HL-60 (cell line): ENCODE data around the gene MORN5.

Experiments
- DNase-seq, 2 experiments: peaks; one replicate each; pipeline ENCODE4 v3.0.0-alpha.2; 2010 to 2020; ENCODE audit warnings: low read depth in 1 of 2, low spot score in 1 of 2
- H3K27ac ChIP-seq: fragments of 250-450 bp; sonication (Bioruptor Pico); replicated peaks from 2 replicates; pipeline ENCODE4 v1.5.1; 2020; ENCODE audit warnings: mild to moderate bottlenecking, moderate library complexity
- H3K27me3 ChIP-seq: fragments of 250-450 bp; sonication (Bioruptor Pico); 2 replicates; pipeline ENCODE4 v1.5.1; 2021; ENCODE audit warnings: mild to moderate bottlenecking, moderate library complexity; ENCODE audit not compliant: insufficient read depth, poor library complexity, severe bottlenecking
- H3K4me3 ChIP-seq: replicated peaks from 2 replicates; pipeline ENCODE4 v1.5.1; 2011; ENCODE audit warnings: mild to moderate bottlenecking, control low read depth, low read length; ENCODE audit not compliant: insufficient read depth
- GABPA ChIP-seq: IDR thresholded peaks from 2 replicates; pipeline ENCODE4 v1.6.1; 2012; ENCODE audit warnings: low read depth
- POLR2AphosphoS5 ChIP-seq: IDR thresholded peaks from 2 replicates; pipeline ENCODE4 v1.6.1; 2012; ENCODE audit warnings: low read depth
- SPI1 ChIP-seq: IDR thresholded peaks from 2 replicates; pipeline ENCODE4 v1.6.1; 2012; ENCODE audit warnings: low read depth, mild to moderate bottlenecking, borderline replicate concordance
- TF ChIP-seq, protein P1 (sequence below): IDR thresholded peaks from one replicate; pipeline ENCODE4 v1.5.1; 2011; ENCODE audit warnings: low read length, control low read depth, inconsistent platforms; ENCODE audit not compliant: insufficient read depth
- TF ChIP-seq, protein P2 (sequence below): IDR thresholded peaks from 2 replicates; pipeline ENCODE4 v1.6.1; 2012; ENCODE audit warnings: low read depth; ENCODE audit not compliant: insufficient replicate concordance

The MORN5 gene

DNA sequence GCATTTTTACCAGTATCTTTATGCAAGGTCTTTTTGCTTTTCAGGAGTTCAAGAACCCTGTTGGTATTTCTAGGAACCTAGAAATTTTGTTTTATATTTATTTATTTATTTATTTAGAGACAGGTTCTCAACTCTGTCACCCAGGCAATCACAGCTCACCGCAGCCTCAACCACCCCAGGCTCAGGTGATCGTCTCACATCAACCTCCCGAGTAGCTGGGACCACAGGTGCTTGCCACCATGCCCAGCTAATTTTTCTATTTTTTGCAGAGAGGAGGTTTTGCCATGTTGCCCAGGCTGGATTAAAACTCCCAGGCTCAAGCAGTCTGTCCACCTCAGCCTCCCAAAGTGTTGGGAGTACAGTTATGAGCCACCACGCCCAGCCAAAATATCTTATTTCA lies 36.2 kb downstream of the MORN5 start:
- TF ChIP-seq, protein P1, sequence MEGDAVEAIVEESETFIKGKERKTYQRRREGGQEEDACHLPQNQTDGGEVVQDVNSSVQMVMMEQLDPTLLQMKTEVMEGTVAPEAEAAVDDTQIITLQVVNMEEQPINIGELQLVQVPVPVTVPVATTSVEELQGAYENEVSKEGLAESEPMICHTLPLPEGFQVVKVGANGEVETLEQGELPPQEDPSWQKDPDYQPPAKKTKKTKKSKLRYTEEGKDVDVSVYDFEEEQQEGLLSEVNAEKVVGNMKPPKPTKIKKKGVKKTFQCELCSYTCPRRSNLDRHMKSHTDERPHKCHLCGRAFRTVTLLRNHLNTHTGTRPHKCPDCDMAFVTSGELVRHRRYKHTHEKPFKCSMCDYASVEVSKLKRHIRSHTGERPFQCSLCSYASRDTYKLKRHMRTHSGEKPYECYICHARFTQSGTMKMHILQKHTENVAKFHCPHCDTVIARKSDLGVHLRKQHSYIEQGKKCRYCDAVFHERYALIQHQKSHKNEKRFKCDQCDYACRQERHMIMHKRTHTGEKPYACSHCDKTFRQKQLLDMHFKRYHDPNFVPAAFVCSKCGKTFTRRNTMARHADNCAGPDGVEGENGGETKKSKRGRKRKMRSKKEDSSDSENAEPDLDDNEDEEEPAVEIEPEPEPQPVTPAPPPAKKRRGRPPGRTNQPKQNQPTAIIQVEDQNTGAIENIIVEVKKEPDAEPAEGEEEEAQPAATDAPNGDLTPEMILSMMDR = no peak
- no peak for TF ChIP-seq SPI1
- TF ChIP-seq, protein P2, sequence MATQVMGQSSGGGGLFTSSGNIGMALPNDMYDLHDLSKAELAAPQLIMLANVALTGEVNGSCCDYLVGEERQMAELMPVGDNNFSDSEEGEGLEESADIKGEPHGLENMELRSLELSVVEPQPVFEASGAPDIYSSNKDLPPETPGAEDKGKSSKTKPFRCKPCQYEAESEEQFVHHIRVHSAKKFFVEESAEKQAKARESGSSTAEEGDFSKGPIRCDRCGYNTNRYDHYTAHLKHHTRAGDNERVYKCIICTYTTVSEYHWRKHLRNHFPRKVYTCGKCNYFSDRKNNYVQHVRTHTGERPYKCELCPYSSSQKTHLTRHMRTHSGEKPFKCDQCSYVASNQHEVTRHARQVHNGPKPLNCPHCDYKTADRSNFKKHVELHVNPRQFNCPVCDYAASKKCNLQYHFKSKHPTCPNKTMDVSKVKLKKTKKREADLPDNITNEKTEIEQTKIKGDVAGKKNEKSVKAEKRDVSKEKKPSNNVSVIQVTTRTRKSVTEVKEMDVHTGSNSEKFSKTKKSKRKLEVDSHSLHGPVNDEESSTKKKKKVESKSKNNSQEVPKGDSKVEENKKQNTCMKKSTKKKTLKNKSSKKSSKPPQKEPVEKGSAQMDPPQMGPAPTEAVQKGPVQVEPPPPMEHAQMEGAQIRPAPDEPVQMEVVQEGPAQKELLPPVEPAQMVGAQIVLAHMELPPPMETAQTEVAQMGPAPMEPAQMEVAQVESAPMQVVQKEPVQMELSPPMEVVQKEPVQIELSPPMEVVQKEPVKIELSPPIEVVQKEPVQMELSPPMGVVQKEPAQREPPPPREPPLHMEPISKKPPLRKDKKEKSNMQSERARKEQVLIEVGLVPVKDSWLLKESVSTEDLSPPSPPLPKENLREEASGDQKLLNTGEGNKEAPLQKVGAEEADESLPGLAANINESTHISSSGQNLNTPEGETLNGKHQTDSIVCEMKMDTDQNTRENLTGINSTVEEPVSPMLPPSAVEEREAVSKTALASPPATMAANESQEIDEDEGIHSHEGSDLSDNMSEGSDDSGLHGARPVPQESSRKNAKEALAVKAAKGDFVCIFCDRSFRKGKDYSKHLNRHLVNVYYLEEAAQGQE = no peak
- no peak for TF ChIP-seq POLR2AphosphoS5
- TF ChIP-seq GABPA = no peak
- DNase-seq = no peak
- no peak overlapping the region for H3K27ac ChIP-seq
- no peak overlapping the region for H3K4me3 ChIP-seq
- no peaks in the 10 kb centered on the region for H3K27me3 ChIP-seq

DNA sequence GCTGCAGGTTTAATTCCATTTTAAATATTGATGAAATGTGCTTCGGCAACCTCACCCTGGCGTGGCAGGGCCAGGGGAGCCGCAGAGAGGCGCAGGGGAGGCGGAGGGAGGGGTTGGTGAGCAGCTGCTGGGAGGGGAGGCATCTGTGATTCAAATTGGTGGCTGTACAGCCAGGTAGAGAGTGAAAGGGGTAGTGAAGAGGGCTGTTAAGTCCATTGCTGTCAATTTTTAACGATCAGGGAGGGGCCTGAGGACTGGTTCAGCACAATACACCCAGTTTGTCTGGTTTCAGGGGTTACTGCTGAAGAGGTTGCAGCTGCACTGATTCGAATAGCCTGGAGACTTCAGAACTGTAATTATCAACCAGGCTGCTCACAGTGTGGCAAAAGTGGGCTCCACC lies 37.7 kb downstream of the MORN5 start:
- TF ChIP-seq SPI1 = no peak
- no peak for TF ChIP-seq POLR2AphosphoS5
- TF ChIP-seq, protein P1 = no peak
- TF ChIP-seq, protein P2 = no peak
- TF ChIP-seq GABPA = no peak
- no peak for DNase-seq
- H3K4me3 ChIP-seq = no peak overlapping the region
- H3K27me3 ChIP-seq = no peaks in the 10 kb centered on the region
- no peak overlapping the region for H3K27ac ChIP-seq

DNA sequence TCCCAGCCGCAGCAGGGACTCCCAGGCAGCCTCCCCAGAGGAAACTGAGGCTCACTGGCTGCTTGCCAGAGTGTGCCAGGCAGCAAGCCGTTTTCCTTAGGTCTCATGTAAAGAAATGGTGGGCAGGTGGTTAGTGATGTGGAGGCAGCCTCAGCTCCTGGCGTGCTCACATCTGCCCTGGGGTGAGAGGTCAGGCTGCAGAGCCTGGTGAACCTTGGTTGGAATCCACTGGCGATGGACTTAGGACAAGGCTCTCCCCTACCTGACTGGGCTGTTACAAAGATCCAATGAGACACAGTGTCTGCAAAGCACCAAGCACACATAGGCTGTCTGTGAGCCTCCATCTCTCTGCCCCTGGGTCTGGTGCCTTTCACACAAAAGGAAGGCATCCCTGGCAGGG lies 38.2 kb downstream of the MORN5 start:
- Histone ChIP-seq H3K27me3 (no peaks in the 10 kb centered on the region), H3K4me3 (no peak overlapping the region), H3K27ac (no peak overlapping the region)
- TF ChIP-seq SPI1 (no peak), POLR2AphosphoS5 (no peak), GABPA (no peak)
- TF ChIP-seq, protein P2 = no peak
- TF ChIP-seq, protein P1 = no peak
- no peak for DNase-seq
